D341Med (cell line): ENCODE results near the gene SLC37A1.

Experiments
- DNase-seq: peaks from one replicate; pipeline ENCODE4 v3.0.0; 2012; ENCODE audit warnings: low spot score

The SLC37A1 gene

DNA sequence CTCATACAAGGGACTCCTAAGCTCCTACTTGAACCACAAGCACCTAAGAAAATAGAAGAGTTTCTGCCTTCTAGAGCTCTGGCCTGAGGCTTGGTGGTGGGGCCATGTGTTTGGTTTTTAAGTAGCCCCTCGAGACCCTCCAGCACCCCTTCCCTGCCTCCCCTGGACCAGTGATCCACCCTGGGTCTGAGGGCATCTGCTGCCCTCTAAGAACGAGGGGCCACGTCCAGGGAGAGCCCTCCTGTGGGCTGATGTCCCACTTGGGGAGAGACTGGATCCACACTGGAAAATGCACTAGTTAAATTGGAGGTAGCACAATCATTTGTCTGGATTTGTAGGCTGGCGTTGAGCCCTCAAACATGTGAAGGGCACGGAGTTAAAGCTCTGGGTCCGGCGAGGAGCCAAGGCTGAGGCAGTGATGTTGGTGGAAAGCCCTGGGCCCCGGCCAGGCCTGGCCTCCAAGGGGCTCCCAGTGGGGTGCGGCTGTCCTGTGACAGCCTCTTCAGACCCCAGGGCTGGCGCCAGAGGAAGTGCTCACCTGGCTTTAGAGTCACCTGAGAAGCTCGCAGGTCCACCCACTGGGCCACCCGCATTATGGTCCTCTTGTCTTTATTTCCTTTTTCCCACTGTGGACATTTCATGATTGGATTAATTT lies 65.2 kb downstream of the SLC37A1 start:
- DNase-seq, result no peak

GRCh38 chr21:42579456-42580075 lies 65.9 kb downstream of the SLC37A1 start:
- no peak for DNase-seq

DNA sequence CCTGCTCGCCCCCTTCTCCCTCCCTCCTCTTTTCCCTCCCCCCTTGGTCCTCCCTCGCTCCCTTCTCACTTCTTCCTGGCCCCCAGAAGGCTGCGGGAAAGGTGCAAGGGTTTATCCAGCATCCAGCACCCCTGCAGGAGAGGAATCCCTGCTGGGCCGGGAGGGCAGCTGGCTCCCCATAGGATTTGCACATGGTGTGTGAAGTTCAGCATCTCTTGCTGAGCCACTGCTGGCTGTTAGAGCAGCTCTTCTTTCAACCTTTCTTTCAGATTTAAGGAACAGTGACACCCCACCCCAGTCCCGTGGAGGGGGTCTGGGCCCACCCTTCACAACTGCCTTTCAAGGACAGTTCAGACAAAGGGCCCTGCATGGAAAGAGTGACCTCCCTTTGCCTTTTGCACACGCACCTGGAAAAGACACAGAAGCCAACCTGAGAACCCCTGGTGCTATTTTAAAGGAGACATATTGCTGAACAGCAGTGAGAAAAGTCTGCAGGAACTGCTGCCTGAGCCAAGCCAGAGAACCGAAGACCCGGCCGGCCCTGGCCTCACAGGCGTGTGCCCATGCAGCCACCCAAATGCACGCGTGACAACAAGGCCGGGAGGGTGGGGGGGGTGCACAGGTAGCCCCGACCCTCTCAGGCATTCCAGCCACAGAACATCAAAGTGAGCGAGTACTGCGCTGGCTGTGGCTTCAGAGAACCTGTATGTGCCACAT lies 66.6 kb downstream of the SLC37A1 start:
- no peak for DNase-seq

- no peak for DNase-seq
Observed at GRCh38 chr21:42580793-42581321, 67.2 kb downstream of the SLC37A1 start.

- no peak for DNase-seq
Observed at GRCh38 chr21:42581336-42581992, 67.8 kb downstream of the SLC37A1 start.

DNA sequence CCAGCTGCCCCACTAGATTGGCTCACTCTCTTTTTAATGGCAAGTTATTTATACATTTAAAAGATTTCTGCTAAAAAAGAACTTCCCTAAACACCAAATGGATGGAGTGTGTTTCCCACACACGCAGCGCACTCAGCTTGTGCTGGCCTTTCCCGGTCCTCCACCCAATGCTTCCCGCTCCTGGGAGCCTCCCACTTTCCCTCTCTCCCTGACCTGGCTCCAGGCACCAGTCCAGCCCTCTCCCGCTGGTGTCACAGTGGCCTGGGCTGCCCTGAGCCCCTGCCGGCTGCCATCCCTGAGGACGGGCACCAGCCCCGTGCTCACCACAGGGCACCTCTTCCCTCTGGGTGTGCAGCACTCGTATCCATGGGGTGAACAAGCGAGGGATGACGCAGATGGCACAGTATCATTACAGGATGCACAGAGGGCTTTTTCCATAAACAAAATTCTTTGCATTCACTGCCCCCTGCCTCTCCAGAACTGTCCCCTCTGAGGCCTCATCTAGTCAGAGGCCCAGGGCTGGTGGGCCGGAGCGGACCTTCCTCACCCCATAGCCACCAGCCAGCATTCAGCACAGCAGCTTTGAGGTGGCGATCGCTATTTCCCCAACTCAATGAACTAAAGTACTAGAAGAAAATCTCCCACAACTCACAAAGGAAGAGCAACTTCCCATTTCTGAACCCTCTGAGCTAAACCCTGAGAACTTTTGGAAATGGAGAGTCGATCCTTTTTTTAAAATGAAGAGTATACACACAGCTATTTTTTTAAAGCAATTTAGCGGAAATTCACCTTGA lies 68.5 kb downstream of the SLC37A1 start:
- DNase-seq, result no peak

GRCh38 chr21:42582787-42583476 lies 69.3 kb downstream of the SLC37A1 start:
- DNase-seq, result no peak

- DNase-seq, result no peak
Observed at GRCh38 chr21:42583477-42584295, 70.0 kb downstream of the SLC37A1 start.

DNA sequence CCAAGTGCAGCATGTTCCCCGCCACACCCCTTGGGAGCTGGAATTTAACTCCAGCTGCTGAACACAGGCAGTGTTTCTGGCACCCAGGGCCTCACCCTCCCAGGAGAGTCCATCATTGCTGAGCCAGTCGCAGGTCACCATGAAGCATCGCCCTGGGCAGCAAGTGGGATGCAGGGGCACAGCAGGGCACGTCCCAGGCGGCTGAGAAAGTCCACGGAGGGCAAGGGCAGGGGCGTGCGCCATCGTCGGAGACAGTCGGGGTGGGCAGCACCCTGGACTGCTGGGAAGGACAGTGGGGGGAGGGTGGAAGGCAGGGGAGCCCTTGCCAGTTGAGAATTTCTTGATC lies 70.6 kb downstream of the SLC37A1 start:
- DNase-seq, result no peak

GRCh38 chr21:42585881-42586280 lies 72.2 kb downstream of the SLC37A1 start:
- DNase-seq, result no peak

GRCh38 chr21:42586406-42586805 lies 72.8 kb downstream of the SLC37A1 start:
- DNase-seq, result no peak

DNA sequence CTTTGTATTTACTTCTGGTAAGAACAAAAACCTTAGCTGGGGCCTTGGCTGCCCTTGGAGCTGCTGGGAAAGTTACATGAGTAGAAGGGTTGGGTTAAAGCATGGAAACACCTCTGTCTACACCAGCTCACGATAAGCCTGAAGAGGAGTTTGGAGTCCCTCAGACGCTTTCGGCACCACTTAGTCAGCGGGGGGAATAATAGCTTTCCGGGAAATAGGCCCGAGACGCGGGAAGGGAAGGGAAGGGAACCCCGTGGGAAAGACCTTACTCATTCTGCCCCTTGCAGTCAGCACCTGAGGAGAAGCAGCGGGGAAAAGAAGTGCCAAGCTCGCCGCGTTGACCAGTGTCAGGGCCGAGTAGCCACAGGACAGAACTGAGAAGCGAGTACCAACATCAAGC lies 73.4 kb downstream of the SLC37A1 start:
- DNase-seq, result peak; percentile 22

GRCh38 chr21:42590431-42591131 lies 76.9 kb downstream of the SLC37A1 start:
- DNase-seq, result no peak

- no peak for DNase-seq
Observed at GRCh38 chr21:42591170-42591869, 77.7 kb downstream of the SLC37A1 start.

DNA sequence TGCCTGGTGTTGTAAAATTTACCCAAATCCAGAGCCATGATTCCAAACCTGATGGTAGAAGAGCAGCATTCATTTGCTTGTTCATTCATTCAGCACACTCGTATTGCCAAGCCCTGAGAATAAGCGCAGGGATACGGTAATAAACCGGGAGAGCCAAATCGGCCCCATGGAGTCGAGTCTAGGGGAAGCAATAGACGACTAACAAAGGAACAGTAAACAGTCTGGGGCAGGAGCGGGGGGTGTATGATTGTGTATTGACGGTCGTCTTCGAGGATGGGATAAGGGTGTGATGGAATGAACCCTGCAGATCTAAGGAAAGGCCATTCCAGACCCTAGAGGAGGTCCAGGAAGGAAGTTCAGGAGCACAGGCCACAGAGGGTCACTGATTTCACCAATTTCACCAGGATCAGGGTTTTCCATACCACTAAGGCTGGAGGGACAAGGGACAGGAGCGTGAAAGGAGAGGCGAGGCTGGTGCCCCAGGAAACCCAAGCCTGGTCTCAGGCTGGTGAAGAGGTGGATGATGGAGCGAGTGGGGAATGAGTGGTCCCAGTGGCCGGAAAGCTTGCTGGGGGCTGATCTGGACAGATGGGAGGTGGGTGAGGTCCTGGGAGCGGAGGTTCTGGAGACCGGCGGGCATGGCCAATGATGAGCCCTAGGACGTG lies 78.6 kb downstream of the SLC37A1 start:
- no peak for DNase-seq

GRCh38 chr21:42593007-42593814 lies 79.6 kb downstream of the SLC37A1 start:
- peak; percentile 95 for DNase-seq

DNA sequence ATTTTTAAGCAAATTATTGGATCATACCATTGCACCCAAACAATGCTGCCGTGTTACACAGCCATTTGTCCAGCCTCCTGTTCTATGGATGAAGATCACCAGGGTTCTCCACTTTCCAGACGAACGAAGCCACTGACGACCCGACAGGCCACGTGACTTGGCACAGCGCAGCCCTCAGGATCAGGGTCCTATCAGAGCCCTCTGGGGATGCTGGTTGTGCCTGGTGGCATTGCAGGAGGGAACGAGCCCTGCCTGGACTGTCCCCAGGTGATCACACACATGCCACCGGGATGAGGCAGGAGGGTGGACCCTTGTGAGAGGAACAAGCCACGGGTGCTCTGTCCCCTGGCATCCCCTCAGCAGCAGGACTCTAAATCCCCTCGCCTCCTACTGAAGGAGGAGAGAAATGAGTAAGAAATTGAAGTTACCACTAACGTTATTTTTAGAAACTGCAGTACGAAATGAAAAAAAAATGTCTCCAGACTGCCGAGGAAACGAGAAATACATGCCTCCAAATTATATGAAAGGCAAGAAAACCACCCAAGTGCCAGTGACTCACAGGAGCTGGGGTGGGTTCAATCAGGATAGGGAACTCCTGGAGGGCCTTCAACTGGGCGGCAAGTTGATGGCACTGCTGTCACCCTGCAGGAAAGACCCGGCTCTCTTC lies 81.1 kb downstream of the SLC37A1 start:
- no peak for DNase-seq
